ENCODE measurements around the gene FAM53B.

DNA sequence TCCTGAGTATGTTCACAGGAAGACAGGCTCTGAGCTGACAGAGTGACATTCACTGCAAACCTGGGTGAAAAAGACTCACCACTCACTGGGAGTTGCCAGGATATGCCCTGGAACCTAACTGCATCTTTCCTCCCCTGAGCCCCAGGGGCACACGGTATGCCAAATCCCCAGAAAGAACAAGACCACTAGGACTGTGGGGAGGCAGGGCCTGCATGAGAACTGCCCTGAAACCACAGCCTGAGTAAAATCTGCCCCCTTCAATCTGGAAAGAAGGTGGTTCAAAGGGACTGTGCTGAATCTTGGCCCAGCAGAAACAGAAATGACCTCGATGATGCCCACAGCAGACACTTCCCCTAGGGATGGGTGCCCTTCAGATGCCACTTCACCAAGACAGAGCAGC lies 6.5 kb downstream of the FAM53B start:
- TF ChIP-seq POLR2A (IDR thresholded peaks at IDR 0.05) (no peak), CTCF (IDR thresholded peaks at IDR 0.05) (no peak)
